H54 (cell line): ENCODE measurements around the gene TCF19.
"Not testable (repeated sequence)": the region's sequence is repeated elsewhere in the genome, so short reads cannot be mapped to it uniquely, and the experiment has no call there.

Experiments
- DNase-seq: peaks from one replicate; pipeline ENCODE4 v3.0.0; 2011; ENCODE audit warnings: low spot score, mixed read lengths; ENCODE audit not compliant: insufficient read length
- FAIRE-seq: peaks from 3 replicates; lab custom pipeline; 2011; peaks lifted over from hg19 to GRCh38; lab: Jason Lieb, UNC
- POLR2A ChIP-seq: IDR thresholded peaks from 2 replicates; pipeline ENCODE4 v1.6.1; 2011; ENCODE audit warnings: low read depth, mild to moderate bottlenecking, low read length

TCF19 gene

DNA sequence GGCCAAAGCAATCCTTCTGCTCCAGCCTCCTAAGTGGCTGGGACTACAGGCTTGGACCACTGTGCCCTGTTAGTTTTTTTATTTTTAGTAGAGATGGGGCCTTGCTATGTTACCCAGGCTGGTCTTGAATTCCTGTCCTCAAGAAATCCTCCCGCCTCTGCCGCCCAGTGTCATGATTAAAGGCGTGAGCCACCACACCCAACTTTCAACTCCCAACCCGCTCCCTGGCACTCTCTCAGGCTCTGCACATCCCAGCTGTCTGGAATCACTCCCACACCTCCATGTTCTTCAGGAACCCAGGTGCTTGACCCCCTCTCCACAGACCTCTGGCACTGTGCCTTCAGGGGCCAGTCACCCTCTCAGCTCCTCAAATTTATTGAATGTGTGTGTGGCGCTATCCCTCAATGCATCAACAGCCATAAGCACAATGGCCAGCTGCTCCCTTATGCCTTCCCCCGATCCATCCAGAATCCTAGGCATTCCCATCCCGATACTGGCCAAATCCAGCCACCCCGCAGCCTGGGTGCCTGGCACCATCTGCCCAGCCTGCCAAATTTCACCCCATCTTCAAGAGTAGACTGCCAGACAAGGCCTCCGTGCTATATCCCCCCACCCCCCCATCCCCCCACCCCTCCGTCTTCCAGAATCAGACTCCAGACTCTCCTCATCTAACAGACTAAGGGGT, 12.7 kb downstream of the TCF19 start:
- DNase-seq, result no peak

GRCh38 chr6:31171931-31172905, 13.8 kb downstream of the TCF19 start:
- DNase-seq (no peak), FAIRE-seq (no peak)
- no peak for TF ChIP-seq POLR2A

More for the DNA sequence above, 12.7 kb downstream of the TCF19 start:
- no peak for FAIRE-seq
- no peak for TF ChIP-seq POLR2A

DNA sequence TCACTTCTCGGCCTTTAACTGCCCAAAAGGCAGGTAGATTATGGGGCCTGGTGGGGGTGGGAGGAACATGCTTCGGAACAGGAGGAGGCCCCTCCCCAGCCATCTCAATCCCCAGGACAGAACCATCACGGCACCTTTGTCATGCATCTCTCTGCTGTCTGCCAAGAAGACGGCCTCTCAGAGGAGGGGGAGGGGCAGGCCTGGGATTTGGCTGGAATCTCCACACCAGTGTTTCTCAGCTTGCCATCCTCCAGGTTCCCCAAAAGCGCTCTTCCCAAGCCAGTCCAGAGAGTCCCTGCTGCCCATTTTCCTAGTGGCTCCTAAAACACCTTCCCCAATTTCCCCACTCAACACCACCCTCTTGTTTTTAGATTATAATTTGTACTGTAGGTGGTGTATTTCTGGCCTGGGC, 14.6 kb downstream of the TCF19 start:
- TF ChIP-seq POLR2A, result no peak
- no peak for DNase-seq
- no peak for FAIRE-seq

DNA sequence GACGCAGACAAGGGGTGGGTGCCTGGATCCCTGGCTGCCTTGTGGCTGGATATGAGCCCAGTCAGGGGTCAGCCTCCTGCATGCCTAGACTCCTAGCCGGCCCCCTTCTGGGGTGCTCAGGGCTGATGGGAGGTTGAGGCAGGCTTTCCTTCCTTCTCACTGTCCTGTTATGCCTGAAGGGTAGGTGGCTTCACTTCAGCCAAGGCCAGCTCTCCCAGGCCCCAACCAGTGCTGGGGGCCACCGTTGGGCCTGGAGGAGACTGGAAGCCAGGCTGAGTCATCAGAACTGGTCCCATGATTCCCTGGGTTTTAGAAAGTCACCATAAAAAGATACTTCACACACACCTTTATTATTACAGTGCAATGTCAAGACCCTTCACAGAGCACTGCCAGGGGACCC, 15.0 kb downstream of the TCF19 start:
- no peak for FAIRE-seq

DNA sequence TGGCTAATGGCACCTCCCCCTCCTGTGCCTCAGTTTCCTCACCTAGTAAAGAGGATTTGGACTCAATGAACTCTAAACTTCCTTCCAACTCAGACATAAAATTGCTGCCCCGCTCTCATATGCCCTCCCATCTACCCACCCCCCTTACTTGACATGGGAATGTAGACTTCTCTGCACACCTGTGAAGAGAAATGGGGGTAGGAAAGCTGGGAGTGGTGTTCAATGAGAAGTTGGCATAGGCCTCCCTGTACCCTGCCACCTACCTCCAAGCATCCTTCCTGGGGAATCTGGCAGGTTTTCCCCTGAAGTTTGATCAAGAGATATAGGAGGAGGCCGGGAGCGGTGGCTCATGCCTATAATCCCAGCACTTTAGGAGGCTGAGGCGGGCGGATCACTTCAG, 16.0 kb downstream of the TCF19 start:
- DNase-seq (no peak), FAIRE-seq (no peak)
- no peak for TF ChIP-seq POLR2A

More for the DNA sequence above, 15.0 kb downstream of the TCF19 start:
- no peak for DNase-seq
- no peak for TF ChIP-seq POLR2A

DNA sequence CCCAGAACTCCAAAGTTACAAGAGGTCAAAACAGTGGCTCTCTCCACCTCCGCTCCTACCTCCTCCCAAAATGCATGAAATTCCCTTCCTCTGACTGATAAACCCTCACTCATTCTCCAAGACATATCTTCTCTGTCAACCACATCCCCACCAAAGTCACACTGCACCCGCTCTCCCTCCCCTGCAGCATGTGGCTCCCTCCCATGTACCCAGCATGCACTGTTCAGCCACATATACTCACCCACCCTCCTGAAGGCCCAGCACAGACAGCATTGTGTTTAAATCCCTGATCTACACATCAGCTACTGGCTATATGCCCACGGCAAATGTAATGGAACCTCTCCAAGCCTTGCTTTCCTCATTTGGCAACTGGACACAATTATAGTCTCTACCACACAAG, 17.6 kb downstream of the TCF19 start:
- DNase-seq, result peak; percentile 73
- TF ChIP-seq POLR2A, result no peak
- FAIRE-seq, result peak; percentile 30

DNA sequence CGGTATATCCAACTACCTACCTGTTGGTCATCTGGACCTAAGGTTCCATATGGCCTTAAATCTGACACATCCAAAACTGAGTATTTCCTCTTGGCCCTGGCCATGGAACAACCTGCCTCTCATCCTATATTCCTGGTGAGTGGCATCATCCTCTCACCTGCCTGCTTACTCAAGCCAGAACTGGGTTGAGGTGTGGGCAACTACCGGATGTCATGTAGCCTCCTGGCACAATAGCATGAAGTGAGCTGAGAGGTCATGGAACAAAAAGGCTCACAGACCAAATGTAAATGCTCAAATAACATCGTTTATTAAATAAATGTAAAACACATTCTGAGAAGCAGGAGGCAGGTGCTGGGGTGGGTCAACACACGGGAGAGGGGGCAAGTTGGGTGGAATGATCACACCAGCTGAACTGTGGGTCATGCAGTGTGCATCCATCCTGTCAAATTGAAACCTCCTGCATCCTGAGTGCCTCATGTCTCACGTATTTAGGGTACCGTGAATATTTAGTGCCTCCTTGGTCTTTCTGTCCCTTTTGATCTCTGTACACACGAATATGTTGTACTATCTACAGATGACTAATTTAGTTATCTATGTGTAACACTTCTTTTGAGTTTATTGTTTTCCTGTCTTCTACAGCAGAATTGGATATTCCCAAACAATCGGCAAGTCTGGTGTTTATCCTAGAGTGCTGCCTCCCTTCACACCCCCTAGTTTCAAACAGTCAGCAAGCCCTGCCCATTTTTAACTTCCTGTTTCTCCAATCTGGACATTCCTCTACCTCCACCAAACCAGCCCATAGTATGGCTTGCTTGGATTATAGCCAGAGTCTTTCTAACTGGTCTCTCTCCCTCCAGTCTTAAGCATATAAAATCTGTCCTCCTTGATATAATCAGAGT, 20.0 kb downstream of the TCF19 start:
- no peak for TF ChIP-seq POLR2A
- FAIRE-seq (no peak), DNase-seq (no peak)

GRCh38 chr6:31179042-31179386, 20.6 kb downstream of the TCF19 start:
- DNase-seq (no peak), FAIRE-seq (no peak)
- TF ChIP-seq POLR2A, result no peak

- FAIRE-seq (no peak), DNase-seq (no peak)
- no peak for TF ChIP-seq POLR2A
Observed at GRCh38 chr6:31179896-31180295, 21.5 kb downstream of the TCF19 start.

DNA sequence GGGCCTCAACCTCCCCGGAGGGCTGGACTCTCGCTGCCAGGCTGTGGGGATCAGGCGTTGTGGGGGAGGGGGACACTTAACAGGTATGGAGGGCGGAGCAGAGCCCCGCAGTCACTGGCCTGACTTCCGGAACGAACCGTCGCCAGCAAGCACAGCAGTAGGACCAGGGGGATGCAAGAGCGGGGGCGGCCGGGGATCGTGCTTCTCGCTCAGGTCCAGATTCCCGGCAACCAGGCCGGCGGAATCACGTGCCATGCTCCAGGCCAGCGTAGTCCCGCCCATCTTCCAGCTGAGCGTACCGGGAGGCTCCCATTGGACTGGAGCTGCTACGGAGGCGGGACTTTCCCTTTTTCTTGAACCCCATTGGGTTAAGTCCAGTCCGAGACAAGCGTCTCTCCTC, 22.1 kb downstream of the TCF19 start:
- no peak for TF ChIP-seq POLR2A
- FAIRE-seq (peak; percentile 70), DNase-seq (peak; percentile 93)

DNA sequence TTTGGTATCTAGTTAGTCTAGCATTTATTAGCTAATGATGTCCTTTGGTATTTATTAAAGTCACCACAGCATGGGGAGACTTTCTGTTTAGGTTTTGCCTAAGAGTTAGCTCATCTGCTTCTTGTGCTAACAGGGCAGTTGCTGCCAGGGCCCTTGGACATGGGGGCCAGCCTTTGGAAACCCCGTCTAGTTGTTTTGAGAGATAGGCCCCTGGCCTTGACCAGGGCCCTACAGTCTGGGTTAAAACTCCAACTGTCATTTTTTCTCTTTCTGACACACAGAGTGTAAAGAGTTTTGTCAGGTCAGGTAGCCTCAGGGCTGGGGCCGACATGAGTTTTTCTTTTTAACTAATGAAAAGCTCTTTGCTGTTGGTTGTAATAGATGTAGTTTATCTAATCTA, 24.9 kb downstream of the TCF19 start:
- FAIRE-seq, DNase-seq: not testable (repeated sequence)

DNA sequence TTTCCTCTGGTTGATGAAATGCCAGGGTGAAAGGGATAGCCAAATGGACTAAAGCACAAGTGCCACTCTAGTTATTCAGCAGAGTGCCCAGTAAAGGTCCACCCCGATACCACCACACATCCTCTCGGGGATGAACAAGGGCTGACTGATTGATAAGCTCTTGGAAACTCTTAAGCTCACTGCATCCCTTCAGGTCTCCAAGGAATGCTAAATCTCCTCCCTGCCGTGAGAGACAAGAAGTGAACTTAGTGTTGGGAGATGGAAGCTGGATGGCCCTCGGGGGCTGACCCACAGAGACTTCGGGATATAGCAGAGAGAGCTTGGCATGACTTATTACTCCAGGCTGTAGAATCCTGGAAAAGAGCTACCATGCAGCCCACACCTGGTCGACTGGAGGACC, 25.5 kb downstream of the TCF19 start:
- DNase-seq, FAIRE-seq: not testable (repeated sequence)

DNA sequence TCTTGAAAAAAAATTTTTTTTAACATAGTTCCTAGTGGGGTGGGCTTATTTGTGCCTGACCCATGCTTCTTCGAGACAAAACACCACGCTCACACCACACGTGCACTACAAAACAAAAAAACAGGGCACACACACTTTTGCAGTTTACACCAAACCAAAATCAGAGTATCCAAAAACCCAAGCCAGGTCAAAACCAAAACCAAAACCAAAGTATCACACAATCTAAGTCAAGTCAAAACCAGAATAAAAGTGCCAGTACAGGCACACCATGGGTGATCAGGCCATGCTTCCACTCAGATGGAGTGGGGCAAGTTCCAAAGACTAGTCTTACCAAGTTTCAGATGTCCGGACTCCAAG, 27.3 kb downstream of the TCF19 start:
- not testable (repeated sequence) for DNase-seq, FAIRE-seq

GRCh38 chr6:31186052-31186734, 27.8 kb downstream of the TCF19 start:
- TF ChIP-seq POLR2A, result no peak
- FAIRE-seq, result no peak
- no peak for DNase-seq
